Epidermal melanocyte (primary cell): ENCODE data around the gene PPM1G.
"Not testable (repeated sequence)": the region's sequence is repeated elsewhere in the genome, so short reads cannot be mapped to it uniquely, and the experiment has no call there.

Source experiments
- DNase-seq: peaks from one replicate; pipeline ENCODE4 v3.0.0; 2011; ENCODE audit warnings: low spot score; ENCODE audit not compliant: insufficient read length

The PPM1G gene

DNA sequence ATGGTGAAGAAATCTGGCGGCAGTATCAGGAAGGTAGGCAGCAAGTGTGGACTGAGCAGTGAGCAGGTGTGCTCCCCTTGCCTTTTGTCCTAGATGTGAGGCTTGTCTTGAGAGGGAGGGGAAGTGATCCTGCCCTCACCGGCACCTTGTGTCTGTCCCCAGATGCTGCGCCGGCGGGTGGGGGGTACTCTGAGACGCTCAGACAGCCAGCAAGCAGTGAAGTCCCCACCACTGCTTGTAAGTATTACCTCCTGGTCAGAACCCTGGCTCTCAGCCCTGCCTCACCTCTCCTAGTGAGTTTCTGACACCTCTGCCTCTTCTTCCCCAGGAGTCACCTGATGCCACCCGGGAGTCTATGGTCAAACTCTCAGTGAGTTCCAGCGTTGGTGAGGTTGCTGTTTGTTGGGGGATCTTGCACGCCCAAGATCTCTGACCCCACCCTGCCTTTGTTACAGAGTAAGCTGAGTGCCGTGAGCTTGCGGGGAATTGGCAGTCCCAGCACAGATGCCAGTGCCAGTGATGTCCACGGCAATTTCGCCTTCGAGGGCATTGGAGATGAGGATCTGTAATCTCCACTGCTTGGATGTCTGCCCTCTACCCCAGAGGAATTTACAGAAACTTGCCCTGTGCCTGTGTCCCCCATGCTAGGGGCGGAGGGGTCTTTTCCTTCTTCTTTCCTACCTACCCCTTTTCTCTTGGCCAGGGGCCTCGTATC lies 33.1 kb downstream of the PPM1G start:
- no peak for DNase-seq

DNA sequence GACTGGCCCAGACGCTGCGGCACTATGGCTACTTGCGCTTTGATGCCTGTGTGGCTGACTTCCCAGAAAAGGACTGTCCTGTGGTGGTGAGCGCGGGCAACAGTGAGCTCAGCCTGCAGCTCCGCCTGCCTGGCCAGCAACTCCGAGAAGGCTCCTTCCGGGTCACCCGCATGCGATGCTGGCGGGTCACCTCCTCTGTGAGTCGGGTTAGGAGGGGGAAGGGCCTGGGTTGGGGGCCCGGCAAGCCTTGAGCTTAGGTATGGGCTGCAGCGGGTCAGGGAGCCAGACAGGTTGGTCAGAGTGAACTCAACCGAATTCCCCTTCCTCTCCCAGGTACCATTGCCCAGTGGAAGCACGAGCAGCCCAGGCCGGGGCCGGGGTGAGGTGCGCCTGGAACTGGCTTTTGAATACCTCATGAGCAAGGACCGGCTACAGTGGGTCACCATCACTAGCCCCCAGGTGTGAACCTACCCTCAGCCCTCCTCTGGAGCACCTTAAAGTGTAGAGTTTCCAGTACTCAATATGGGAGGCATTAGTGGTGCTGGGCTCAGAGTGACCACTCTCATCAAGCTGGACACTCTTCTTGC lies 33.8 kb downstream of the PPM1G start:
- no peak for DNase-seq

DNA sequence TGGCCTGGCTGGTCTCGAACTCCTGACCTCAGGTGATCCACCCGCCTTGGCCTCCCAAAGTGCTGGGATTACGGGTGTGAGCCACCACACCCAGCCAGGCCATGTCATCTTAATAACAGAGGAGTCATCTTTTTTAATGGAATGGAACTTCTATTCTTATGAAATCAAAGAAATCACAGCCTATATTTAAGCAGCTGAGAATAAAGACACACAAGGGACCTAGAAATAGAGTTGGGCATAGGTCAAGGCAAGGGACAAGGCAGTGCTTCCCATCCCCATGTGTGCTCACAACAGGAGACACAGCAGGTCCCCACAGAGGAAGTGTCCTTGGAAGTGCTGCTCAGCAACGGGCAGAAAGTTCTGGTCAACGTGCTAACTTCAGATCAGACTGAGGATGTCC lies 35.8 kb downstream of the PPM1G start:
- no peak for DNase-seq

DNA sequence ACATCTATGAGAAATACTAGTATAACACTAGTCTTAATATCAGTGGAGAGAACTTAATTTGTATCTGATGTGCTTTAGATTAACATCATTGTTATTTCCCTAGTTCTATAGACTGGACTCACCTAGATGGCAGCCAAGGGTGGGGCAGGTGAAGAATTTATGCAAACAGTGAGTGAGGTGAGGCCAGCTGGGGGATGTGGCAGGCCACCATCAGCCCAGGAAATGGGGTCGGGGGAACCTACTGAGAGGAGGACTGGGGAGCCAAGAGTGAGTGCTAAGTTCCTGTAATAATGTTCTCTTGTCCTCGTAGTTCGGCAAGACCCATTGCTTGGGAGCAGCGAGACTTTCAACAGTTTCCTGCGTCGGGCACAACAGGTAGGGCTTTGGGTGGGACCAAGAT lies 36.5 kb downstream of the PPM1G start:
- DNase-seq, result no peak

DNA sequence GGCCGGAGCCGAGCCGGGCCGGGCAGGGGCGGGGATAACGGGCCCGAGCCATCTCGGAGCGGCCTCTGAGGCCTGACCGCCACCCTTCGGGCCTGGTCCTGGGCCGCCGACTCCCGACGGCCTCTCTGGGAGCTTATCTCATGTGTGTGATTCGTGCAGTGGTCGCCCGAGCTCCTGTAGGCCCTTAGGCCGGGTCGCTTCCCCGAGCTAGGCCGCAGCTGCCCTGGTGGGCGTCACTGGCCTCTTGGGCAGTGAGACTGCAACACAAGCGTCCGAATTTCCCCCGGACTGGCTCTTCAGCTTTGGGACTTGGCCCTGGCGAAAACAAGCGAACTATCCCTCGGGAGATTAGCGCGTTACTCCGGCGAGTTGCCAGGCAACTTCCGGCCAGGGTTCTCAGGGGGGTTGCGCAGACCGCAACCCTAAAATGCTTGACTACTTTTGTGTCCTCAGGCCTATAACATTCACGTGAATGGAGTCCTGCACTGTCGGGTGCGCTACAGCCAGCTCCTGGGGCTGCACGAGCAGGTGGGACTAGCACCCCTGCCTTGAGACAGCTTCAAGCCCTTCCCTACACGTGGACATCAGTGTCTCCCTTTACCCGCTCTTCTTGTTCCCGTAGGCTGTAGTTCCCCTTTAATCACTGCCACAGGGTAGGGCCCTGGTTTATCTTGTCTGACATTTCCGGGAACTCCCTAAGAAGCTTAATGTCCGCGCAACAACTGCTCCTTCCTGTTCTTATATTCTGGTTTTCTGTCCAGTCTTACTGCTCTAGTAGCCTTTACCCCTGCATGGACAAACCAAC lies 38.4 kb downstream of the PPM1G start:
- DNase-seq, result no peak

DNA sequence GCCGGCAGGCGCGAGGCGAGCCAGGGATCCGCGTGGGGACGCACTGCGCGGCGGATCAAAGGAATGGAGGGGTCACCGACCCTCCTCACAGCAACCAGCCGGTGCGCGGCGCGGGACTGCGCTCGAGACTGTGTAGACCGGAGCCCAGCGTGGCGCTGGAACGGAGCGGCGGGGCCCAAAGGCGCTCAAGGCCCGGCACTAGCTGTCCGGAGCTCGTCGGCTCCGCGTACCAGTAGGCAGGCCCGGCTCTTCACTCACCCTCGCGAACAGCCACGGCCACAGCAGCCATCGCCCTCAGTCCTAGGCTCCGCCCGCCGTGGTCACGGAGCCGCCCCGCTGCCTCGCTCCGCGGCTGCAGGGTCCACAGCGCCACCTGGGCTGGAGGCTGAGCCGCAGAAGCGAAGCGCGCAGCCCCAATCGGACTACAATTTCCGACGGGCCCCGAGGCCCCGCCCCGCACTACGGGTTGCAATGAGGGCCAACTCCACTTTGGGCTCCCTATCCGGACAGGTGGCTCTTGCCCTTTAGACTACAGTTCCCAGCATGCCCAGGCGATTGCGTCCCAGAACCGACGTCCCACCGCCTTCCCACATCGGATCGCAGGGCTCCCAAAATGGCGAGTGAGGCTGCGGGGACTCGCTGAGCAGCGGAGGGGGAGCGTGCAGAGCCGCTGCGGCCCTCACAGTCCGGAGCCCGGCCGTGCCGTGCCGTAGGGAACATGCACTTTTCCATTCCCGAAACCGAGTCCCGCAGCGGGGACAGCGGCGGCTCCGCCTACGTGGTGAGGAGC lies 39.2 kb downstream of the PPM1G start, which contains the start of the genes EIF2B4 and SNX17:
Gene EIF2B4, minus strand, starts transcription at position 313 of the 790 bp plus-strand sequence. Its CDS starts 24 bp downstream, at position 289.
Gene SNX17, plus strand, starts transcription at position 591 of the 790 bp plus-strand sequence. Its CDS starts 128 bp downstream, at position 719.
- peak; percentile 90 for DNase-seq

DNA sequence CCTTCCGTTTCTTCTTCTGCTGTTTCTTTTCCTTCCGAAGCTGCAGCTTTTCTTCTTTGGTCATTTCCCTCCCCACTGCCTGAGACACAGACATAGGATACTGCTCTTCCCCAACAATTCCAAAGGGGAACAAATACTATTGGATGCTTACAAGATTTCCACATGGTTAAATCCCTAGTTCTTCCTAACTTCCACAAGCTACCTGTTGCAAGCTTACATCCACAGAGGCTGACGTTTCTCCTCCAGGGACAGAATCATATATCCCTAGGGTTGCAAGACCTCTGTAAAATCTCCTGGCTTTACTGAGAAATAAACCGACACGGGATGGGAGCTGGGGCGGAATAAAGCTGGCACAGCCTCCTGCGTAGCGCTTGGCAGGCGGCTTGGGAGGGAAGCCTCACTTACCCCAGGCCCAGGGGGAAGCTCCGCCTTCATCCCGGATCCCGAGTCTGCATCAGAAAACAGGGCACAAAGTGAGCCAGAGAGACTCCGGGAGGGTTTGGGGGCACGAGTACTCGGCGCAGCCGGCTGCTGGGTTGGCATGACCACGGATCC lies 39.8 kb downstream of the PPM1G start:
- DNase-seq, result peak; percentile 88

DNA sequence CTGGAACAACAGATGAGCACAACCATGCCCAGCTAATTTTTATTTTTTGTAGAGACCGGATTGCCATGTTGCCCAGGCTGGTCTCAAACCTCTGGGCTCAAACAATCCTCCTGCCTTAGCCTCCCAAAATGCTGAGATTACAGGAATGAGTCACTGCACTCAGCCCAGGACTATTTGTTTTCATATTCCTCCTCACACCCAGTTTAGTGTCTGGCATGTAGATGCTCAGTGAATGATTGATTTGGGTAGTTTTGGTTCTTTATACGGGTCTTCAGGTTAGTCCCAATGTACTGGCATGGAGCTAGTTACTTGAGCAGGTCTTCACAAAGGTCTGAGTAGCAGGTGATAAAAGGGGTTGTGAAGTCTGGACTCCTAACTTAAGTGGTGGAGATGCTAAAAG lies 45.5 kb downstream of the PPM1G start:
- DNase-seq, result no peak

DNA sequence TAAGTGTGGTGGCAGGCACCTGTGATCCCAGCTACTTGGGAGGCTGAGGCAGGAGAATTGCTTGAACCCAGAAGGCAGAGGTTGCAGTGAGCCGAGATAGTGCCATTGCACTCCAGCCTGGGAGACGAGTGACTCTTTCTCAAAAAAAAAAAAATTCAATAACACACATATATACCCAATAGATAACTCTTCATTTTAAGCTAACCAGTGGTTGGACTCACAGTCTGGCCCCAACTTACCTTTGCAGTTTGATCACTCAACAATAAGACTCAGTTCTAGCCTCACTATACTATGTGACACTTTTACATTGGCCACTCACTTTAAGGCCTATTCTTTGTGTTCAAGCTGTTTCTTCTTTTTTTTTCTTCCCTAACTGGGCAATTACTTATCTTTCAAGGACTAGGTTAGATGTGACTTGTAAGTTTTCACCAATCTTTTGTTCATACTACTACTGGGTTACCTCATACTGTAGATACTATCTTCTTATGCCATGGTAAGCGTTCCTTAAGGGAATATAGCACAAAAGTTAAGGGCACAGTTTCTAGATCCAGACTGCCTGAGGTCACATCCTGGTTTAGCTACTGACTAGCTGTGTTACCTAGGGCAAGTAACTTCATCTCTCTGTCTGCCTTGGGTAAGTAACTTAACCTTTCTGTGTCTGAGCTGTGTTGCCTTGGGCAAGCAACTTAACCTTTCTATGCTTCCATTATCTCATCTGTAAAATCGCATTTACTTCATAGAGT lies 46.5 kb downstream of the PPM1G start:
- no peak for DNase-seq

DNA sequence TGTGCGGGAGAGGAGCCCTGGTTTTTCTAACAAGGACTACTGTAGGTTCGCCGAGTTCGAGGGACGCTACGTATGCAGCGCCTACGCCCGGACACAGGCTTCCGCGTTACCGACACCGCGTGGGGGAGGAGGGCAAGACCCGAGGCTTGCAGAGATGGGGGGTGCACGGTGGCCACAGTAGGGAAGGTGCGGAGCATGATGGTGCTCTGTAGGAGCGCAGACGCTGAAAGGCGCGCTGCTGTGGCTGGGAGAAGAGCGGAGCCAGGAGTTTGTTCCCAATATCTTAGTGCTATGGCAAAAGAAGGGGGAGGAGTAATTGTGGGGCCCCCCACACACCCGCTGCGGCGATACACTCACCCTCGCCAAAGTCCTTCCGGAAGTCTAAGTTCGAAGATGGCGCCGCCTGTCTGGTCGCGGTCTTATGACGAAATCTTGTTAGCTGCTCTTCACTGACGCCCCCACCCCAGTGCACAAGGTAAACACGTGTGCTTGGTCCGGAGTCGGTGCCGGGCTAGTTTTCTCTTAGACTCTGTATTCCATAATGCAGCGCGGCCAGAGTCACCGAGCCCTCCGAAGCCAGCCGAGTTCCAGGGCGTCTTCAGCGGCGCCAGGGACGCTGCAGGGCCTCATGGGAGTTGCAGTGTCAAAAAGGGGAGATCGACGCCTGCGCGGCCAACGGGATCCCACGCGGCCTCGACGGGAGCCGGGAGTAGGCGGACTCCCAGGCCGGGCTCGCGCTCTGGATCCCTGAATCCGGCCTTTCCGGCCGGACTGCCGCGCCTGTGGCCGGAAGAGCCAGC lies 52.8 kb downstream of the PPM1G start, which contains the start of gene GTF3C2:
Gene GTF3C2, minus strand, starts transcription at position 383 of the 800 bp plus-strand sequence. CDS start 13,210 bp downstream, outside the sequence.
- DNase-seq, result peak; percentile 89

DNA sequence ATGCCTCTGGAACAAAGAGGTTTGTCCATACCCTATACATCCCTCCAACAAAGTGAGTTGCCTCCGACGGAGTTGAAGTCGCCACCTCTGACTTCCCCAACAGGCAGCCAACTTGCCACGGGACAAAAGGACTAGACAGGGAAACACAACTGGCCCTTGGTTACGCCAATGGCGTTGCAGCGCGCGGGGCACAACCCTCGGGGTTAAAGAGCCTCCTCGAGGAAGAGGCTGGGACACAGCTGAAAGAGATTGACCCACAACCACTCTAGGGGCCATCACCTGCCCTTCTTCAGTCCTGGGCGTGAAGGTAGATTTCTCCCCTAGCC lies 53.4 kb downstream of the PPM1G start:
- no peak for DNase-seq

DNA sequence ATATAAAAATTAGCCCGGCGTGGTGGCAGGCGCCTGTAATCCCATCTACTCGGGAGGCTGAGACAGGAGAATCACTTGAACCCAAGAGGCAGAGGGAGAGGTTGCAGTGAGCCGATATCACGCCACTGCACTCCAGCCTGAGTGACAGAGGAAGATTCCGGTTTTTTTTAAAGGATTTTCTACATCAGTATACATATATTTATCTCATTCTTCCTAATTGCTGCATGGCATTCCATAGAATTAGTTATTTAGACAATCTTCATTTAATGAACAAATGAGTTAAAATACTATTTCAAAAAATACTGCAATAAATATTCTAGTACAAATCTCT lies 54.8 kb downstream of the PPM1G start:
- DNase-seq, result no peak

DNA sequence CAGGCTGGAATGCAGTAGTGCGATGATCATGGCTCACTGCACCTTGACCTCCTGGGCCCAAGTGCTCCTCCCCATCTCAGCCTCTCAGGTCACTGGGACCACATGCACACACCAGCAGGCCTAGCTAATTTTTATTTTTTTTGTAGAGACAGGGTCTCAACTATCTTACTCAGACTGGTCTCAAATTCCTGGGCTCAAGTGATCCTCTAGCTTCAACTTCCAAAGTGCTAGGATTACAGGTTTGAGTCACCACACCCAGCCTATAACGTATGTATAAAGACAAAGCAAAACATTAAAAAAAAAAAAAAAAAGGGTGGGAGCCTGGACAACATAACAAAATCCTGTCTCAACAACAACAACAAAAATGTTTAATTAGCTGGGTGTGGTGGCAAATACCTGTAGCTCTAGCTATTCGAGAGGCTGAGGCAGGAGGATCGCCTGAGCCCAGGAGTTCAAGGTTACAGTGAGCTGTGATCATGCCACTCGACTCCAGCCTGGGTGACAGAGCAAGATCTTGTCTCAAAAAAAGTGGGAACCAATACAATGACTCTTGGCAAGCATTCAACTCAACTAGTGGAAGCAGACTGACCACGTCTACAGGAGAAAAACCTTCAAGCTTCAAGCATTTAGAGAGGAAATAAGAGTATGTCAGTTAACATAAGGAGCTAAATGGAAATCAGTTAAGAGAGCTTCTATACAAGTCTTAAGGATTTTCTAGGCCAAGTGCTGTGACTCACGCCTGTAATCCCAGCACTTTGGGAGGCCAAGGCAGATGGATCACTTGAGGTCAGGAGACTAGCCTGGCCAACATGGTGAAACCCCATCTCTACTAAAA lies 55.4 kb downstream of the PPM1G start:
- DNase-seq, result no peak

DNA sequence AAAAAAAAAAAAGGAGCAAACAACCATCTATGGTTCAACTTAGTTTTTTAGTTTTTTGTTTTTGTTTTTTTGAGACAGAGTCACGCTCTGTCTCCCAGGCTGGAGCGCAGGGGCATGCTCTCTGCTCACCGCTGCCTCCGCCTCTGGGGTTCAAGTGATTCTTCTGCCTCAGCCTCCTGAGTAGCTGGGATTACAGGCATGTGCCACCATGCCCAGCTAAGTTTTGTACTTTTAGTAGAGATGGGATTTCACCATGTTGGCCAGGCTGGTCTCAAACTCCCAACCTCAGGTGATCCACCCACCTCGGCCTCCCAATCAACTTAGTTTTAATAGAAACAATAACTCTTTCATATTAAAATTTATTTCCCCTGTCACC lies 56.0 kb downstream of the PPM1G start:
- not testable (repeated sequence) for DNase-seq

DNA sequence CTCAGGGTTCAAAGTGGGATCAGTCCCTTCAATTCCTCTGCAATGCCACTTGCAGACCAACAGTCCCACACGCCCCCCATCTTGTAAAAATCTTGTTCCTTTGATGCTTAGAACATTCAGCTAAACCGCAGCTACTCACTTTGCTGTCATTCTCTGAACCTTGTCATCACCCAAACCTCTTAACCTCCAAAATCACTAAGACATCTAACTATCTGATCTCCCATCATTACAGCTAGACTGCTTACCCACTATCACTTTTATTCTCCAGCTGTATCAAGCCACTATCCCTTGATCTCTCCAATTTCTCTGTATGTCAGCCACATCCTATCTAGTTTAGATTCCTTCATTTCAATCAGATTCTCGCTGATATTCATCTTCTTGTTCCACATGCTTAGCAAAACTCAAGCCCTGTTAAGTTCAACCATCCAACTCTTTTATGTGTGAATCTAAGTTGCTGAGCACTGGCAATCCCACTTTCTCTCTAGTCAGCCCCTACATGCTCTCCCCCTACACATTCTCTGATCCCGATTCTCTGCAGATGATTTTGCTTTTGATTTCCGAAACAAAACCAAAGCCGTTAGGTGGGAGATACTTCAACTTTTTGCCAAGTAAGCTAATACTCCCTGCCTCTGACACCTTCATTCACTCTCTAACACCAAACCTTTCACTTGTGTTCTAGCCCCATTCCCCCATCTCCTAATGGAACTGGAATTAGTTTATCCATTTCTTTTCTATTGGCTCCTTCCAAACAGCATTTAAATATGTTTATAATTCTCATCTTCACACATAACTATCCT lies 57.4 kb downstream of the PPM1G start:
- DNase-seq, result no peak

DNA sequence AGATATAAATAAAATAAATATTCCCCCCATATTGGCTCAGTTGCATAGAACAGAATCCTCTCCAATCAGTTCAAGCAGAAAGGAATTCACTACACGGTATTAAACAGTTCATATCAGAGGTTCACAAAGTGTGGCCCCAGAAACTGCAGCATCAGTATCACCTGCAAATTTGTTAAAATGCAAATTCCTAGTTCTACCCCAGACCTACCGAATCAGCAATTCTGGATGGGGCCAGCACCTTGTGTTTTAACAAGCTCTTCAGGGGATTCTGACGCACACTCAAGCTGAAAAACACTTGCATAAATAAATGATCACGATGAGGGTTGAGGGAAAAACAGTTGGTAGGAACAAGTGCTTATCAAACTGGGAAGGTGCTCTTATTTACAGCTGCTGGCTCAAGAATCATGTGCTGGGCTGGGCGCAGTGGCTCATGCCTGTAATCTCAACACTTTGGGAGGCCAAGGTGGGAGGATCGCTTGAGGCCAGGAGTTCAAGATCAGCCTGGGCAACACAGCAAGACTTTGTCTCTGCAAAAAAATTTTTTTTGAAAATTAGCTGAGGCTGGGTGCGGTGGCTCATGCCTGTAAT lies 59.2 kb downstream of the PPM1G start:
- DNase-seq, result no peak

DNA sequence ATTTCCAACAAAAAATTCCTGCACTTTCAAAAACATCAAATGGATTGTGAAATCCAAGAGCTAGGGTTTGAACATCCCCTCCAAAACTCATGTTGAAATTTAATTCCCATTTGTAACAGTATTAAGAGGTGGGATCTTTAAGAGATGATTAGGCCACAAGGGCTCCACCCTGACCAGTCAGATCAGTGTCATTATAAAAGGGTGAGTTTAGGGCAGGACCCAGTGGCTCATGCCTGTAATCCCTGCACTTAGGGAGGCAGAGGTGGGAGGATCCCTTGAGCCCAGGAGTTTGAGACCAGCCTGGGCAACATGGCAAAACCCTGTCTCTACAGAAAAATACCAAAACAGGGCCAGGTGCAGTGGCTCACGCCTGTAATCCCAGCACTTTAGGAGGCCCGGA lies 61.8 kb downstream of the PPM1G start:
- DNase-seq, result no peak

DNA sequence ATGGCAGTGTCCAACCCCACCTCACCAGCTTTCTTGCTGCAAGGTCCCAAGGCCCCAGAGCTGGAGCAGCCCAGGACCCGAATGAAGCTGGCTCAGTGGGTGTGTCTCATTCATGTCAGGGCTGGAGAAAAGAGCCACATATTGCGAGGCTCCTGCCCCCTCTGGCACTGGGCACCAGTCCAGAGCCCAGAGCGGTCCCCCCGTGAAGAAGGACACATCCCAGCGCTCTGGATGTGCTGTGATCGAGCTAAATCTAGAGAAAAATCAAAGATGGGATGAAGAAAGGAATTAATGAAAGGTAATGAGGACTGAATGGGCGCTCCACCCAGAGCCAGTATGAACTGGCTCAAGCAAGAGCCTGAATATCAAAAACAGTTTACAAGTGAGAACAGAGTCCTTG lies 73.2 kb downstream of the PPM1G start:
- DNase-seq, result no peak
